ENCODE results near the gene IGSF9. TPM values are rescaled to one million over a fixed set of nuclear protein-coding genes. Genes with fewer than 3 reads are reported as not detected.

Gene IGSF9
- total RNA-seq, 1 experiment from 2014 or later = 0.44 TPM

- BruUV-seq (replicated peaks) = no TSS peak
- Mint-ChIP-seq H3K27me3 (ENCODE audit: insufficient read depth, unreplicated experiment) (no peaks in the 10 kb centered on the region), H3K36me3 (ENCODE audit: insufficient read depth, unreplicated experiment) (peaks cover 13% of the 10 kb centered on the region), H3K4me3 (ENCODE audit: unreplicated experiment) (no peak overlapping the region), H3K9me3 (ENCODE audit: unreplicated experiment) (no peaks in the 10 kb centered on the region), H3K4me1 (ENCODE audit: insufficient read depth, unreplicated experiment) (peaks cover 23% of the 10 kb centered on the region), H3K27ac (ENCODE audit: low read depth, unreplicated experiment) (no peak overlapping the region)
- ChIA-PET POLR2A (no interaction called here), CTCF (interaction anchor here (0.6 to 52.4 kb wide), 5 partner anchors 10 to 150 kb away, joined by 3 to 1675 read pairs (median 10); no protein-coding TSS in a partner anchor)
- intact Hi-C loops (cut with micrococcal nuclease) = no loop called here
- DNase-seq (ENCODE audit: unreplicated experiment) = no peak
- TF ChIP-seq, protein P1, sequence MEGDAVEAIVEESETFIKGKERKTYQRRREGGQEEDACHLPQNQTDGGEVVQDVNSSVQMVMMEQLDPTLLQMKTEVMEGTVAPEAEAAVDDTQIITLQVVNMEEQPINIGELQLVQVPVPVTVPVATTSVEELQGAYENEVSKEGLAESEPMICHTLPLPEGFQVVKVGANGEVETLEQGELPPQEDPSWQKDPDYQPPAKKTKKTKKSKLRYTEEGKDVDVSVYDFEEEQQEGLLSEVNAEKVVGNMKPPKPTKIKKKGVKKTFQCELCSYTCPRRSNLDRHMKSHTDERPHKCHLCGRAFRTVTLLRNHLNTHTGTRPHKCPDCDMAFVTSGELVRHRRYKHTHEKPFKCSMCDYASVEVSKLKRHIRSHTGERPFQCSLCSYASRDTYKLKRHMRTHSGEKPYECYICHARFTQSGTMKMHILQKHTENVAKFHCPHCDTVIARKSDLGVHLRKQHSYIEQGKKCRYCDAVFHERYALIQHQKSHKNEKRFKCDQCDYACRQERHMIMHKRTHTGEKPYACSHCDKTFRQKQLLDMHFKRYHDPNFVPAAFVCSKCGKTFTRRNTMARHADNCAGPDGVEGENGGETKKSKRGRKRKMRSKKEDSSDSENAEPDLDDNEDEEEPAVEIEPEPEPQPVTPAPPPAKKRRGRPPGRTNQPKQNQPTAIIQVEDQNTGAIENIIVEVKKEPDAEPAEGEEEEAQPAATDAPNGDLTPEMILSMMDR (IDR thresholded peaks at IDR 0.05; ENCODE audit: unreplicated experiment) = no peak
Observed at GRCh38 chr1:159927849-159928431, 17.5 kb downstream of the IGSF9 start.

DNA sequence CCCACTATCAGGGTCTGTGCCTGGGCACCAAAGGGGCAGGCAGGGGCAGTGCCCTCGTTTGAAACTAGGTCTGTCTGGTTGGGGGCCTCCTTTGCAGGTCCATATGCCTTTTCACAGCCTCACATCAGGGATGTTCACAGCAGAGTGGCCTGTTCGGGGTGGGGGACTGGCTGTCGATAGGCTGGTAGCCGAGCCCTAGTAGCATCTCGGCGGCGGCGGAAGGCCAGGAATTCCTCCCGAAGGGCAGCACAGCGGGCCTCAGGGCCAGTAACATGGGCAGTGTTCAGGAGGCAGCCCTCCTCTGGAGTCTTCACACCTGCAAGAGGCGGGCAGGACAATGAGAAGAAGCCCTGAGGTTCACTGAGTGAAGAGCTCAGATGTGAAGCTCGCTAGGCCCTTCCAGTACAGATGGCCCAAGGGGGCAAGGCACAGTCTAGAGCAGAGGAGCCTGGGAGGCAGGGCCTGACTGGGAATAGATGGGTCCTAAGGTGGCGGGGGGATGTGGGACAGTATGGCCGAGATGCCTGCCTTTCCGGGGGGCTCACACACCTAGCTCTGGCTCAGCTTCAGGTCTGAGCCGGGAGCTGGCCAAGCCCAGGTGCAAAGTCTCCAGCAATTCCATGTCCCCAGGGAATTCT is 18.1 kb downstream of the IGSF9 start:
- intact Hi-C loops (cut with micrococcal nuclease) = no loop called here
- TF ChIP-seq, protein P1 (IDR thresholded peaks at IDR 0.05; ENCODE audit: unreplicated experiment) = no peak
- BruUV-seq (replicated peaks) = no TSS peak
- Mint-ChIP-seq H3K27me3 (ENCODE audit: insufficient read depth, unreplicated experiment) (no peaks in the 10 kb centered on the region), H3K36me3 (ENCODE audit: insufficient read depth, unreplicated experiment) (peaks cover 13% of the 10 kb centered on the region), H3K27ac (ENCODE audit: low read depth, unreplicated experiment) (no peak overlapping the region), H3K4me1 (ENCODE audit: insufficient read depth, unreplicated experiment) (peaks cover 26% of the 10 kb centered on the region), H3K9me3 (ENCODE audit: unreplicated experiment) (no peaks in the 10 kb centered on the region), H3K4me3 (ENCODE audit: unreplicated experiment) (no peak overlapping the region)
- ChIA-PET CTCF (interaction anchor here (0.6 to 52.4 kb wide), 5 partner anchors 10 to 127 kb away, joined by 3 to 1675 read pairs (median 10); no protein-coding TSS in a partner anchor), POLR2A (interaction anchor here (0.7 to 4.5 kb wide), 3 partner anchors 17 to 104 kb away, joined by 5 to 62 read pairs (median 5); partner anchors contain the start of gene PIGM)
- no peak for DNase-seq (ENCODE audit: unreplicated experiment)

DNA sequence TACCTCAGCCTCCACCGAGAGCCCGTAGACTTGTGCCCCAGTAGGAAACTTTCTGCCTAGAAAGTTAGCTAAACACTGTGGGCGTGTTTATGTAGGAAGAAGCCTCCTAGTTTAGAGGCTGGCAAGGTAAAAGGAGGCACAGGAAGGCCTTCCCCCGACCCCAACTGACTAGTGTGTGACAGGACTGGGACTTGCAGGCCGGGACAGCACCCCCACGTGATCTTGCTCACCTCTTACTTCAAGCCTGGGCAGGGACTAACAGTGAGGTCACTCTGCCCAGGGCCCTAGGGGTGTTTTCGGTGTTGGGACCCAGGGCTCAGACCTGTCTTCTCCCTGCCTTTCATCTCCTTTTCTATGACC is 19.7 kb downstream of the IGSF9 start:
- DNase-seq (ENCODE audit: unreplicated experiment) = no peak
- intact Hi-C loops (cut with micrococcal nuclease) = loop anchor here (1.0 kb wide), 1 partner anchor 36 kb away; no protein-coding TSS in a partner anchor
- no TSS peak for BruUV-seq (replicated peaks)
- CTCF ChIA-PET = interaction anchor here (0.6 to 52.4 kb wide), 13 partner anchors 10 to 765 kb away, joined by 3 to 1675 read pairs (median 3); no protein-coding TSS in a partner anchor
- Mint-ChIP-seq H3K9me3 (ENCODE audit: unreplicated experiment) (no peaks in the 10 kb centered on the region), H3K4me3 (ENCODE audit: unreplicated experiment) (peak overlapping the region; percentile 81), H3K4me1 (ENCODE audit: insufficient read depth, unreplicated experiment) (peaks cover 40% of the 10 kb centered on the region), H3K27ac (ENCODE audit: low read depth, unreplicated experiment) (peak overlapping the region; percentile 99), H3K36me3 (ENCODE audit: insufficient read depth, unreplicated experiment) (peaks cover 25% of the 10 kb centered on the region), H3K27me3 (ENCODE audit: insufficient read depth, unreplicated experiment) (no peaks in the 10 kb centered on the region)
- TF ChIP-seq, protein P1 (IDR thresholded peaks at IDR 0.05; ENCODE audit: unreplicated experiment) = no peak
- POLR2A ChIA-PET = interaction anchor here (0.5 to 4.5 kb wide), 27 partner anchors 10 to 764 kb away, joined by 3 to 62 read pairs (median 4); partner anchors contain the start of genes DUSP23, PEX19 and PIGM

All from MCF 10A (cell line).